H1 (cell line): ENCODE measurements around the gene NDUFS8.
"Not testable (repeated sequence)": the region's sequence is repeated elsewhere in the genome, so short reads cannot be mapped to it uniquely, and the experiment has no call there.

ENCODE experiments used
- CHD2 ChIP-seq: IDR thresholded peaks from 2 replicates; pipeline ENCODE4 v1.6.1; 2012; ENCODE audit warnings: low read length, improper control_type of control experiment
- EP300 ChIP-seq, 2 experiments: IDR thresholded peaks; 1 replicate in 1 of 2; 2 replicates in 1 of 2; pipeline ENCODE4 v1.6.1; 2011 to 2012; ENCODE audit warnings: low read depth in 2 of 2, low read length in 2 of 2, mild to moderate bottlenecking in 2 of 2, borderline replicate concordance in 1 of 2, inconsistent platforms in 1 of 2, moderate library complexity in 1 of 2
- GABPA ChIP-seq: IDR thresholded peaks from 2 replicates; pipeline ENCODE4 v1.6.1; 2011; ENCODE audit warnings: mild to moderate bottlenecking, low read length, moderate library complexity, borderline replicate concordance; ENCODE audit not compliant: insufficient read depth
- HDAC2 ChIP-seq, 2 experiments: fragments of 300-600 bp in 1 of 2; sonication (generic) in 1 of 2; IDR thresholded peaks; 2 replicates each; pipeline ENCODE4 v1.6.1; 2011 to 2012; ENCODE audit warnings: low read depth in 2 of 2, low read length in 2 of 2, mild to moderate bottlenecking in 2 of 2, moderate library complexity in 2 of 2, borderline replicate concordance in 1 of 2, inconsistent platforms in 1 of 2
- HDAC6 ChIP-seq: IDR thresholded peaks from one replicate; pipeline ENCODE4 v1.7.1; 2012; ENCODE audit warnings: low read depth, mild to moderate bottlenecking, inconsistent platforms, low read length, moderate library complexity
- NRF1 ChIP-seq: IDR thresholded peaks from 2 replicates; pipeline ENCODE4 v1.6.1; 2011; ENCODE audit warnings: mild to moderate bottlenecking, low read depth, low read length, improper control_type of control experiment
- POLR2AphosphoS5 ChIP-seq: IDR thresholded peaks from 2 replicates; pipeline ENCODE4 v1.6.1; 2011; ENCODE audit warnings: low read depth, low read length
- RAD21 ChIP-seq, 2 experiments: IDR thresholded peaks in 1 of 2; conservative IDR thresholded peaks in 1 of 2; 2 replicates each; pipeline ENCODE4 v1.6.1; 2011; ENCODE audit warnings: low read depth in 2 of 2, low read length in 2 of 2, improper control_type of control experiment in 1 of 2, inconsistent platforms in 1 of 2, mild to moderate bottlenecking in 1 of 2, moderate library complexity in 1 of 2
- SIN3A ChIP-seq, 2 experiments: IDR thresholded peaks in 1 of 2; conservative IDR thresholded peaks in 1 of 2; 2 replicates each; pipeline ENCODE4 v1.6.1; 2011 to 2012; ENCODE audit warnings: low read length in 2 of 2, improper control_type of control experiment in 1 of 2, low read depth in 1 of 2, mild to moderate bottlenecking in 1 of 2
- ZNF274 ChIP-seq: IDR thresholded peaks from 2 replicates; pipeline ENCODE4 v1.7.0; 2012; ENCODE audit warnings: low read length, borderline replicate concordance; ENCODE audit errors: extremely low read depth
- TF ChIP-seq, protein P1 (sequence below), 3 experiments: IDR thresholded peaks; 1 replicate in 2 of 3; 2 replicates in 1 of 3; pipeline versions ENCODE4 v1.5.1 to v1.6.1; 2011; ENCODE audit warnings: low read length in 3 of 3, mild to moderate bottlenecking in 3 of 3, inconsistent platforms in 2 of 3, low read depth in 1 of 3, moderate library complexity in 1 of 3; ENCODE audit not compliant: insufficient read depth in 1 of 3; ENCODE audit errors: control extremely low read depth in 1 of 3
- TF ChIP-seq, protein P2 (sequence below): IDR thresholded peaks from 2 replicates; pipeline ENCODE4 v1.6.1; 2012; ENCODE audit warnings: inconsistent platforms

DNA sequence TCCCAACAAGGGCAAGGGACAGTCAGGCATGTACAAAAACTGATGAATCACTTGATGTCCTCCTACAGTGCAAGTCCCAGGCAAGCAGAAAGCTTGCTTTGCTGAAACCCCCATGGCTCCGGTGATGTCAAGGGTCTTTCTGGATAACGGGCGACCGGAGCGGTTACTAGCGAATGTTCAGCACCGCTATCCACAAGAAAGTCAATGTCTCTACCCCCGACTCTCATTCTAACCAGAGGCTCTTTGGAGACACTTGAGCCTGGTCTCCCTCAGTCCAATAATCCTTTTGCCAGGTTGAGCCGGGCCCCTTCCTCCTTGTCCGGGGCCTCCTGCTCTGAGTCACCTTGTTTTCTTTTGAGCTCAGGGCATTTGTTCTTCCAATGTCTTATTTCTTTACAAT is 49.3 kb upstream of the NDUFS8 start:
- TF ChIP-seq, protein P1, sequence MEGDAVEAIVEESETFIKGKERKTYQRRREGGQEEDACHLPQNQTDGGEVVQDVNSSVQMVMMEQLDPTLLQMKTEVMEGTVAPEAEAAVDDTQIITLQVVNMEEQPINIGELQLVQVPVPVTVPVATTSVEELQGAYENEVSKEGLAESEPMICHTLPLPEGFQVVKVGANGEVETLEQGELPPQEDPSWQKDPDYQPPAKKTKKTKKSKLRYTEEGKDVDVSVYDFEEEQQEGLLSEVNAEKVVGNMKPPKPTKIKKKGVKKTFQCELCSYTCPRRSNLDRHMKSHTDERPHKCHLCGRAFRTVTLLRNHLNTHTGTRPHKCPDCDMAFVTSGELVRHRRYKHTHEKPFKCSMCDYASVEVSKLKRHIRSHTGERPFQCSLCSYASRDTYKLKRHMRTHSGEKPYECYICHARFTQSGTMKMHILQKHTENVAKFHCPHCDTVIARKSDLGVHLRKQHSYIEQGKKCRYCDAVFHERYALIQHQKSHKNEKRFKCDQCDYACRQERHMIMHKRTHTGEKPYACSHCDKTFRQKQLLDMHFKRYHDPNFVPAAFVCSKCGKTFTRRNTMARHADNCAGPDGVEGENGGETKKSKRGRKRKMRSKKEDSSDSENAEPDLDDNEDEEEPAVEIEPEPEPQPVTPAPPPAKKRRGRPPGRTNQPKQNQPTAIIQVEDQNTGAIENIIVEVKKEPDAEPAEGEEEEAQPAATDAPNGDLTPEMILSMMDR (IDR thresholded peaks at IDR 0.05; ENCODE audit: control extremely low read depth in 1 of 3, insufficient read depth in 1 of 3, low read depth in 1 of 3, low read length in 3 of 3), result not testable (repeated sequence)
- not testable (repeated sequence) for TF ChIP-seq HDAC2 (IDR thresholded peaks at IDR 0.05; ENCODE audit: borderline replicate concordance in 1 of 2, low read depth in 2 of 2, low read length in 2 of 2); HDAC6; EP300 (IDR thresholded peaks at IDR 0.05; ENCODE audit: borderline replicate concordance in 1 of 2, low read depth in 2 of 2, low read length in 2 of 2); NRF1; SIN3A (conservative IDR thresholded peaks at IDR 0.05 in 1 of 2, IDR thresholded peaks at IDR 0.05 in 1 of 2; ENCODE audit: low read depth in 1 of 2, low read length in 2 of 2); POLR2AphosphoS5; RAD21 (IDR thresholded peaks at IDR 0.05 in 1 of 2, conservative IDR thresholded peaks at IDR 0.05 in 1 of 2; ENCODE audit: low read depth in 2 of 2, low read length in 2 of 2); CHD2; GABPA; ZNF274
- TF ChIP-seq, protein P2, sequence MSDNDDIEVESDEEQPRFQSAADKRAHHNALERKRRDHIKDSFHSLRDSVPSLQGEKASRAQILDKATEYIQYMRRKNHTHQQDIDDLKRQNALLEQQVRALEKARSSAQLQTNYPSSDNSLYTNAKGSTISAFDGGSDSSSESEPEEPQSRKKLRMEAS, result not testable (repeated sequence)
